Measurements from ENCODE around the gene ENTHD1.
A peak's percentile ranks its signal among the peaks of the same experiment; 100 is the strongest.
"Not testable (repeated sequence)": the region's sequence is repeated elsewhere in the genome, so short reads cannot be mapped to it uniquely, and the experiment has no call there.

Gene ENTHD1

DNA sequence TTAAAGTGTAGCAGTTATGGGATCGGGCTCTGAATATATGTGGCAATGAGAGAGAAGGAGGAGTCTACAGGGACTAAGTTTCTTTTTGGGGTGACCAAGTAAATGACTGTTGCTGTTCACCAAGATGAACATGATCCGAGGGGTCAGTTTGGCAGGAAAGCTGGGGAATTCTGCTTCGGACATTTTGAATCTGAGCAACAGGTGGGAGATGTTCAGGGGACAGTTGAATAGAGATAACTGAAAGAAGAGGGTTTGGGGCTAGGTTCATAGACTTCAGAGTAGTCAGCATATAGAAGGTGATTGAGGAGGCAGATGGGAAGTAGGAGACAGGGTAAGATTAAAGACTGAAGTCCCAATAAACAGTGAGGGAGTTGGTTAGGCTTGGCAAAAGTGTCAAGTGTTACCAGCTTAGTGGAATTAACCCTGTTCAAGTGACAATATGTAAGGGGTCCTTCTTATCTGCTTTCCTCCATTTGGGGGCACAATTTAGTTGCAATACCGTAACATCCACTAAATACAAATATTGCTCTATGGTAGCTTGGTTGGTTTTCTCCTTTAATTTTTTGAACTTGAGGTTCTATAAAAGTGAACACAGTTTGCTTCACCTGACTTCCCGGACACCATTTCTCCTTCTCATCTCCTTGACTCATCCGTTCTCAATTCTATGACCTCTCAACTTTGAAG lies 2.9 kb upstream of the ENTHD1 start:
- DNase-seq, result no peak

DNA sequence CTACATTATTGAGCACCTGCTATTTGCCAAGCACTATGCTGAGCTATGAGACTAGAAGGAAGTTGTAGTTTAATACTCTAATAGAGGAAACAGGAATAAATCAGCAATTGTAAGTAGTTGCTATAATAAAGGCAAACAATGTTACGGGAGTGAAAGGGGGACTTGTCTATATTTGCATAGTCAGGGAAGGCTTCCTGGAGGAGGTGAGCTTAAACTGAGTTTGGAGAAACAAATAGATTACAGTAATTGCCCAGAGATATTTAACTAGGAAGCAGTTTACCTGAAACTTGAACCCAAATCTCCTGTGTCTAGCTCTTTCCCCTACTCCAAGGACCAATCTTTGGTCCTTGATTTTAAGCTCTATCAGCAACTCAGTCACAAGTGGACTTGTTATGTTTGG lies 2.1 kb upstream of the ENTHD1 start:
- DNase-seq, result no peak

DNA sequence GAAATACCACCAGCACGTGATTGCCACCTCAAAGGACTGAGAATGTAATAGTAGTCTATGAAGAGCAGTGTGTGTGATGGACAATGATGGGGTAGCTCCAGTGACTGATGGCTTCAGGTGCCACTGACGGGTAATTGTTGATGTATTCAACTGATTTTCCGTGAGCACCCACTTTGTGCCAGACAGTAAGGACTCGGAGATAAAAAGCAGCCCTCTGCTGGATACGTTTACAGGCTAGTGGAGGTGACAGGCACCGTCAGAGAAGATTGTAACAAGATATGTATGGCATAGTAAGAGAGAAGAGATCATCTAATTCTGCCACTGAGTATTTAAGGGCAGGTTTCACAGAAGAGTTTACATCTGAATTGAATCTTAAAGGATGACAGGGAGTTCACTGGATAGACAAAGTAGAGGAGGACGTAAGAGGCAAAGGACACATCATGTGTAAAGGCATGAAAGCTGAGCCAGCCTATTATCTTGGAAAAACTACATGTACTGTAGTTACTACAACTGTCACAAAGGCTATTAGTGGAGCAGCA lies 1.1 kb upstream of the ENTHD1 start:
- DNase-seq, result no peak

DNA sequence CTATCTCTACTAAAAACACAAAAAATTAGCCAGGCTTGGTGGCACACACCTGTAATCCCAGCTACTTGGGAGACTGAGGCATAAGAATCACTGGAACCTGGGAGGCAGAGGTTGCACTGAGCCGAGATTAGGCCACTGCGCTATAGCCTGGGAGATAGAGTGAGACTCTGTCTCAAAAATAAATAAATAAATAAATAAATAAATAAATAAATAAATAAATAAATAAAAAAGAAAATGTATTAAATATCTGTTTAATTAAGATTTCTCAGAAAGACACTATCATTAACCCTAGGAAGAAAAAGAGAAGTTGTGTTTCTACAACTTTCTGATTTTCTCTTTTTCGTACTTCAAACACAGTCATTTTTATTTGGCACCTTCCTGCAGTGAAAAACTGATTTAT lies 3.6 kb downstream of the ENTHD1 start:
- DNase-seq, result not testable (repeated sequence)

DNA sequence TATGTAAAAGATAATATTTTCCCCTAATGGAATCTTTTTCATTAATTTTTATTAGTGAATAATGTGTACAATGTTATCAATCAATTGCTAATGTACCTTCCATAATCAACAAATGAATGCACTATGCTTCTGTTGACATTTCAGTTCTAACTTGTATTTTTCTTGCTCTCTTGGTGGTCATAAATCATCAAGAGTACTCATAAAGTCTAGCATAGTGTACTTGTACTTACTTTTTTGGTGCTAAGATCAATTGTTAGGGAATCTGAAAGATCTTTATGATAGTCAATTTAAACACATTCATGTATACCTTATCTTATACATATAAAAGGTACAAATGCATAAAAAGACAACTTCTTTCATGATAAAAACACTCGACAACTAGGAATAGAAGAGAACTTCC lies 10.5 kb downstream of the ENTHD1 start:
- no peak for DNase-seq

DNA sequence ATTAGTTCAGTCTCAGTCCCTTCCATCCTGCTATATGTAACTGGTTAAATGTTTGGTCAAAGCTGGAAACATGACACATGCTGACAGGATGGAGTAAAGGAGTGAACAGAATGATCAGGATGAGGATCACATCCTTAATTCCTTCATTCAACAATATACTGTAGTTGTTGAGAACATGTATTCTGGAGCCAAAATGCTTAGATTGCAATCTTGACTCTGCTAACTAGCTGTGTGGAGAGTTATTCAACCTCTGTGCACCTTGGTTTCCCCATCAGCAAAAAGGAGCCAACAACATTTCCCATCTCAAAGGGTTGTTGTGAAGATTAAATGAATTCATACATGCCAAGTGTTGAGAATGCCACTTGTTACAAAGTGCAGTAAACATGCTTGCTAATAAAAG lies 12.8 kb downstream of the ENTHD1 start:
- no peak for DNase-seq

DNA sequence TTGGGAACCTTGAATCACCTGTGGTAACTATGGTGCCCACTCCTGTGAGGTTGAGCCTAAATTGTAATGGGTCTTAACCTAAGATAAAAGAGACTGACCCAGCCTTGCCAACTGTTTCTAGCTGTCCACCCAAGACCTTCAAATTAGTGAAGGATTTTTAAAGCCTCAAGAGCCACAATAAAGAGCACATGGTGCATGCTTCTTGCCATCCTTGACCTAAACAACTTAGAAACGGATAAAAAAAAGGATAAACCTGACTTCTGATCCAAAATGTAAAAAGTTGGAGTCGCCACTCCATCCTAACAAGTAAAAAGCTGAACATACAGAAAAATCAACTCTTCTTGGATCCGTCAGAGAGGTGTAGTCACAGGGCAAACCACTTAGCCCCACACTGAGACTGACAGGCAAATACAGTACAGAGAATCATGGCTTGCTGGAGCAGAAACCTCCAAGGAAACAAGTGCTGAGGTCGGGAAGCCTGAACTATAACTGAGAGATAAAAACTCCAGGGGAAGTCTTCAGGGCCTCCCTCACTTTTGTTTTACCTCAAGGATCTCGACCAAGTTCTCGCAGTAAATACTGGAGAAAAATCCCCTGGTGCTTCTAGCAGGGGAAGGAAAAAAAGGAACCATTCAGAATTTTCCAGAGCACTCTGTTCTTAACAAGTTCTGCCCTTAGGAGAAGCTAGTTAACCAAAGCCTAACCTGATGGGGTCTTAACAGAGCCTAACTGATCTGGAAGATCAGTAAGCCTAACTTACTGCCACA lies 16.3 kb downstream of the ENTHD1 start:
- no peak for DNase-seq

DNA sequence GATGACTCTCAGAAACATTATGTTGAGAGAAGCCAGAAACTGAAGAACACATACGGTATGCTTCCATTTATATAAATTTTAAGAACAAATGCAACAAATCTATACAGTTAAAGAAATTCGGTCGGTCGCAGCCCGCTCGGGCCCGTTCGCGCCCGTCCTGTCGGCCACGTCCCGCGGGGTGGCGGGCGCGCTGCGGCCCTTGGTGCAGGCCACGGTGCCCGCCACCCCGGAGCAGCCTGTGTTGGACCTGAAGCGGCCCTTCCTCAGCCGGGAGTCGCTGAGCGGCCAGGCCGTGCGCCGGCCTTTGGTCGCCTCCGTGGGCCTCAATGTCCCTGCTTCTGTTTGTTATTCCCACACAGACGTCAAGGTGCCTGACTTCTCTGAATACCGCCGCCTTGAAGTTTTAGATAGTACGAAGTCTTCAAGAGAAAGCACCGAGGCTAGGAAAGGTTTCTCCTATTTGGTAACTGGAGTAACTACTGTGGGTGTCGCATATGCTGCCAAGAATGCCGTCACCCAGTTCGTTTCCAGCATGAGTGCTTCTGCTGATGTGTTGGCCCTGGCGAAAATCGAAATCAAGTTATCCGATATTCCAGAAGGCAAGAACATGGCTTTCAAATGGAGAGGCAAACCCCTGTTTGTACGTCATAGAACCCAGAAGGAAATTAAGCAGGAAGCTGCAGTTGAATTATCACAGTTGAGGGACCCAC lies 18.2 kb downstream of the ENTHD1 start:
- not testable (repeated sequence) for DNase-seq

DNA sequence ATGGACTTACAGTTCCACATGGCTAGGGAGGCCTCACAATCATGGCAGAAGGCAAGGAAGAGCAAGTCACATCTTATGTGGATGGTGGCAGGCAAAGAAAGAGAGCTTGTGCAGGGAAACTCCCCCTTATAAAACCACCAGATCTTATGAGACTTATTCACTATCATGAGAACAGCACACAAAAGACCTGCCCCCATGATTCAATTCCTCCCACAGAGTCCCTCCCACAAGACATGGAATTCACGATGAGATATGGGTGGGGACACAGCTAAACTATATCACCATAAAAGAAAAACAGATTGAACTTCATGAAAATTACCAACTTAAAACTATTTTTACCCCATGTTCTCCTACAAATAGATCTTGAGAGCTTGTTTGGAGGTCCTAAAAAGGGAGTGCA lies 19.6 kb downstream of the ENTHD1 start:
- DNase-seq, result no peak

DNA sequence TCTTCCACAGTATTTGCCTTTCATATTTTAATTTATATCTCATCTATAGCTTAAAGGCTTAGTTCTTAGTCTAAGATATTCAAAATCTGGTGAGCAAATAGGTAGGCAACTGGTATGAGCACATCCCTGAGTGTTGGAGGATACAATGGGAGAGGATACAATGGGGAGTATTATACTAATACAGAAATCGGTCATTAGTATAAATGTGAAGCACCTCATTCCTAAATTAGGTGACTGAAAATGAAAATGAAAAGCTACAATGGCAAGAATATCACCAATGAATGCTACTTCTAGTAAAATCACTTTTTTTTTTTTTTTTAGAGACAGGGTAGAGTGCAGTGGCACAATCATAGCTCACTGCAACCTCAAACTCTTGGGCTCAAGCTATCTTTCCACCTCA lies 21.0 kb downstream of the ENTHD1 start:
- DNase-seq, result no peak

DNA sequence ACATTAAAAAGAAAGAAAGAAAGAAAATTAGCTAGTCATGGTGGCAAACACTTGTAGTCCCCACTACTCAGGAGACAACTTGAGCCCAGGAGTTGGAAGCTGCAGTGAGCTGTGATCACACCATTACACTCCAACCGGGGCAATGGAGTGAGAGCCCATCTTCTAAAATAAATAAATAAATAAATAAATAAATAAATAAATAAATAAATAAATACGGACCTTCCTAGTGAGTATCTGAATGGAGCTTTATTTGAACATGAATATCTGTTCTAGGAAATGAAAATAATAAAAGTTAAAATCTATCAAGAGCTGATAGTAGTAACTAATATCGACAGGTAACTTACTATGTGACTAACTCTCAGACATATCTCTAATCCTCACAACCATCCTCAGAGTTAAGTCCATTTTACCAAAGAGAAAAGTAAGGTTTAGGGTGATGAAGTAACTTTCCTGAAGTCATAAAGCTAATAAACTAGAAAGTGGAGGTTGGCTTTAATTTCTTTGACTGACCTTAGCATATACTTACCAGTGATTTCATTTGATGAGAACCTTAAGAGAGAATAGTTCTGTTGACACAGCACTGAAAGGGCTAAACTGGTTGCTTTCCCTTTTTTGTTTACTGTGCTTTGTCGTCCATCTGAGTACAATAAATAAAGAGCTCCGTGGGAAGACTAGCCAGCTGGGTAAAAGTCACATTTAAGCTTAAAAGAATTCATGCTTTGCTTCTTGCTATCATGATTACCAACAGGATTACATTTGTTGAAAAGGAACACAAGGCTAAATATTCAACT lies 22.4 kb downstream of the ENTHD1 start:
- DNase-seq, result no peak

DNA sequence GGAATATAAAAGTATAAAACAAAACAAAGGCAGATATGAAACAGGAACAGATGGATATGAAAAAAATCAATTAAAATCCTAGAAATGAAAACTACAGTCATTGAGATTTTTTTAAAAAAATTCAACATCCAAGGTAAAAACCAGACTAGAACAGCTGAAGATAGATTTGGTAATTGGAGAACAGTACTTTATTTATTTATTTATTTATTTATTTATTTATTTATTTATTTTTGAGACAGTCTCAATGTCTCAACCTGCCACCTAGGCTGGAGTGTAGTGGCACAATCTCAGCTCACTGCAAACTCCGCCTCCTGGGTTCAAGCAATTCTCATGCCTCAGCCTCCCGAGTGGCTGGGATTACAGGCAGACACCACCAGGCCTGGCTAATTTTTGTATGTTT lies 23.8 kb downstream of the ENTHD1 start:
- not testable (repeated sequence) for DNase-seq

DNA sequence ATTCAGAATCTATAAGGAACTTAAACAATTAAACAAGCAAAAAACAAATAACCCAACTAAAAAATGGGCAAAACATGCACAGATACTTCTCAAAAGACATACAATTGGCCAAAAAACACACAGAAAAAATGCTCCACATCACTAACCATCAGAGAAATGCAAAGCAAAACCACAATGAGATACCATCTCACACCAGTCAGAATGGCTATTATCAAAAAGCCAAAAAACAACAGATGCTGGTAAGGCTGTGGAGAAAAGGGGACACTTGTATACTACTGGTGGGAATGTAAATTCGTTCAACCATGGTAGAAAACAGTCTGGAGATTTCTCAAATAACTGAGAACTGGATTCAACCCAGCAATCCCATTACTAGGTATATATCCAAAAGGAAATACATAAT lies 24.8 kb downstream of the ENTHD1 start:
- DNase-seq, result no peak

DNA sequence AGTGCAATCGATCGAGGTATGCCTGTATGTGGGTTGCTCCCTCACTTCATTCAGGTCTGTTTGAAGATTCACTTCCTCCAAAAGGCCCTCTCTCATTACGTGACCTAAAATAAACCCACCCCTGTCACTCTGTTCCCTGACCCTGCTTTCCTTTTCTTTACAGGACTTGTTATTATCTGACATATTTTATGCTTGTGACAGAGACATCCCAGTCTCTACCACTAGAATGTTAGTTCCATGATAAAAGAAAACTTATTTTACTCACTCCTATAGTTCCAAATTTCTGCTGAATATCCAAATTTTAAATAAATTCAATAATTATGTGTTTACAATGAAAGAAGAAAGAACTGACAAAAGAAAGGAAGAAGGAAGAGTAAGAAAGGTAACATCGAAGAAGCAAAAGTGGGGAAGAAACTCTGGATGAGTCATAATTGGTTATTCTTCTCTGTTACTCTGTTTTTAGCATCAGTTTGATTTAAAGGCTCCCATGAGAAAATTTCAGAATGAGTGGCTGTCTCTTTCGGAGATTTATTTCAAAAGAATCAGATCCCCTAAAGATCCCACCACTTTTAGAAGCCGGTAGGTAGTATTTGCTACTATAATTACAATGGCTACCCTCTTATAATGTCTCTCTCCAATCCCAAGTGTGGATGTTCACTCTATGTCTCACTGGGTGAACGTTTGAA lies 33.5 kb downstream of the ENTHD1 start:
- peak in 2 of 6 experiments; percentile 1 to 12 for DNase-seq

DNA sequence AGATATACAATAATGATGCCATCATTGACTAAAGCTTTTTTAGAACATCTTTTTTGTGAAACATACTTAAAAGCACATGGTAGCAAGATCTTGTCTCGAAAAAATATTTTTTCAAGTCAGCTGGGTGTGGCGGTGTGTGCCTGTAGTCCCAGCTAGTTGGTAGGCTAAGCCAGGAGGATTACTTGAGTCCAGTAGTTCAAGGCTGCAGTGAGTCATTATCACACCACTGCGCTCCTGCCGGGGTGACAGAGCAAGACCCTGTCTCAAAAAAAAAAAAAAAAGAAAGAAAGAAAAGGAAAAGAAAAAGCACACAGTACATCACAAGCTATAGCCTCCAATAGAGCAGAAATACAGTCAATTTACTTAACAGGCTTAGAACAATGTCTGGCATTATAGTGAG lies 37.0 kb downstream of the ENTHD1 start:
- no peak for DNase-seq

DNA sequence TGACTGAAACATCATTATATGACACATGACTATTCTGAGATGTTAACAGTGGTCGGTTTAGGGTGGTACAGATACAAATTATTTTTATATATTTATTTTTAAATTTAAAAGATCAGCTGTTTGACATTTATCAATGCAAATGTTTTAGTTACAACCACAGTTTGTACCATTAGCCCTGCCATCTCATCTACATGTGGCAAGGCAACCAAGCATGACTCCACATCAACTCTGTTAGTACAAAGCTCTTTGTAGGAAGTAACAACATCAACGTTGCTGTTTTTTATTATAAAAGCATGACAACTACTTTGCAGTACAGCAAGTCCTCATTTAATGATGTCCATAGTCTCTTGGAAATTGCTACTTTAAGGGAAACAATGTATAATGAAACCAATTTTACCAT lies 40.8 kb downstream of the ENTHD1 start:
- DNase-seq, result no peak

DNA sequence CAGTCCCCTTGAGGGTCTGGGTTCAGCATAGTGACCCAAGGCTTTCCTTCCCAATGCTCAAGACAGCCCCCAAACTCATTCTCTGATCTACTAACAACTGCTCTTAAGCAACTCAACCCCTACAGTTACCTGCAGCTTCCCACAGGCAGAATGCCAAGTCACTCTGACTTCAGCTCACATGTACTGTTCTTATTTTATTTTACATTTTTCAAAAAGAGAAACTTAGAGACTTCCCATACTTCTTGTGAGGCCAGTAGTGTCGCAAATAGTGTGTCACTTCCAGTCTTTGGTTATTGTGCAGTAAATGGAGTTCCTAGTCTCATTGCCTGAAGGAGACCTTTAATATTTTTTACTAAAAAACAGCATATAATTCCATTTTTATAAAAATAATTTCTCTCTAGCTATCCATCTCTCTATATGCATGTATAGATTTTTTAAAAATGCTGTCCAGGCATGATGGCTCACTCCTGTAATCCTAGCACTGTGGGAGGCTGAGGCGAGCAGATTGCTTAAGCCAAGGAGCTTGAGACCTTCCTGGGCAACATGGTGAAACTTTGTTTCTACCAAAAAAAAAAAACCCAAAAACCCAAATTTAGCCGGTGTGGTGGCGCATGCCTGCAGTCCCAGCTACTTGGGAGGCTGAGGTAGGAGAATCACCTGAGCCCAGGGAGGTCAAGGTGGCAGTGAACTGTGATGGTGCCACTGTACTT lies 41.8 kb downstream of the ENTHD1 start:
- no peak for DNase-seq

DNA sequence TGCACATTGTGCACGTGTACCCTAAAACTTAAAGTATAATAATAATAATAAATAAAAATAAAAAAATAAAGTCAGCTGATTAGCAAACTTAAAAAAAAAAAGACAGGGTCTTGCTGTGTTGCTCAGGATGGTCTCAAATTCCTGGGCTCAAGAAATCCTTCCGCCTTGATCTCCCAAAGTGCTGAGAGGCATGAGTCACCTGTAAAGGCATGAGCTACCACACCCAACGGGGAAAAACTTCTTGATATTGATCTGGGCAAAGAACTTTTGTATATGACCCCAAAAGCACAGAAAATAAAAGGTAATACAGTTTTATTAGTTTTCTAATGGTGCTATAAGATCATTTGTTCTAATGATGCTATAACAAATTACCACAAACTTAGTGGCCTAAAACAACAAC lies 46.1 kb downstream of the ENTHD1 start:
- no peak for DNase-seq

DNA sequence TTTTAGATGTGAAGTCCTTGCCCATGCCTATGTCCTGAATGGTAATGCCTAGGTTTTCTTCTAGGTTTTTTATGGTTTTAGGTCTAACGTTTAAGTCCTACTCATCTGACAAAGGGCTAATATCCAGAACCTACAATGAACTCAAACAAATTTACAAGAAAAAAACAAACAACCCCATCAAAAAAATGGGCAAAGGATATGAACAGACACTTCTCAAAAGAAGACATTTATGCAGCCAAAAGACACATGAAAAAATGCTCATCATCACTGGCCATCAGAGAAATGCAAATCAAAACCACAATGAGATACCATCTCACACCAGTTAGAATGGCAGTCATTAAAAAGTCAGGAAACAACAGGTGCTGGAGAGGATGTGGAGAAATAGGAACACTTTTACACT lies 47.0 kb downstream of the ENTHD1 start:
- DNase-seq, result not testable (repeated sequence)

DNA sequence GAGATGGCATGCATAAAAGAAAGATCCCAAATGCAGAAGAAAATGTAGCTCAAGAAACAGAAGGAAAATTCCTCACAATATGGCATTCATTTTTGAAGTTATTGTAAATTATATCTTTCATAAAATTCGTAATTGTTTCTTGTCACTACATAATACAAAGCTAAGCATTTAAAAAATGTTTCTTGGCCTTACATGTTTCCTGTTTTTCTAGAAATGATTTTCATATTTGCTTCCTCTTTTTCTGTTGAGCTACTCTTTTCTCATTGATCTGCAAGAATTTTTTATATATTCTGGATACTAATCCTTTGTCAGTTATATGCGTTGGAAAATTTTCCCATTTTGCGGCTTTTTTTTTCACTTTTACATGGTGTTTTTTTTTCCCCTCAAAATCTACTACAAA lies 48.0 kb downstream of the ENTHD1 start:
- DNase-seq, result no peak

DNA sequence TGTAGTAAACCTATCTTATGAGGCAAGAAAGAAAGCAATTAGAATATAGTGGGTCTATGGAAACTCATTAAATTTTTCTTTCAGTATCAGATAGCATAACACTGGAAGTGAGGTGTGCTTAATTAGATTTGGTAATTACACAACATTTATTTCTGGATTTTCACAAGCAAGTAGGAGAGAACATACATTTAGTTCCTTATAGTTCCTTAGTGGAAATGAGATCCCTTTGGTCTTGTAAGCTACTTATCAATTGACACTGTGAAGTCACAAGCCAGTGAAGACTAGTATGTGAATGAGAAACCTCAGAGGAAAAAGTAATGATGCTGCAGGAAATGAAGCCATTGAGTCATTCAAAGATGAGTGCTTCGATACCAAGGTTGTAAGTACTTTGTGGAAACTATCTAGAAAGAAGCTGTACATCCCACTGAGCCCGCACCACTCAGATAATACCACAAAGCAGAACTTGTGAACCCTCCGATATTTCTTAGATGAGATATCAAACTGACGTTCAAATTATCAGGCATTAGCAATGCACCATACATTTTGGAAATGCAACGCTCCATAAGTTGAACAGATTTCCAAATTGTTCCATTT lies 53.5 kb downstream of the ENTHD1 start:
- DNase-seq, result peak in 2 of 6 experiments; percentile 4 to 6

Measured in stimulated activated naive CD4-positive, alpha-beta T cell (primary cell).